ENCODE measurements around the gene ODAD4.
"Not testable (repeated sequence)": the region's sequence is repeated elsewhere in the genome, so short reads cannot be mapped to it uniquely, and the experiment has no call there.

- not testable (repeated sequence) for TF ChIP-seq POLR2AphosphoS5 (IDR thresholded peaks at IDR 0.05; ENCODE audit: borderline replicate concordance, low read depth, low read length); EZH2 (IDR thresholded peaks at IDR 0.05); FOXP2 (optimal IDR thresholded peaks at IDR 0.05; ENCODE audit: control extremely low read depth, extremely low read length, insufficient read depth)
Observed at GRCh38 chr17:42012363-42012762, 81.9 kb downstream of the ODAD4 start.

Measured in SK-N-MC (cell line).